HG03025 (cell line): ENCODE measurements around the gene LAMA2.

Source experiments
- ATAC-seq: cut with Tn5 transposase; IDR thresholded peaks from one replicate; pipeline ENCODE4 v1.9.1; 2021; ENCODE audit warnings: mild to moderate bottlenecking, moderate library complexity; ENCODE audit not compliant: unreplicated experiment, low FRiP score

The LAMA2 gene

GRCh38 chr6:128882991-128883611 lies at the start of gene LAMA2:
Gene LAMA2, plus strand, starts transcription at chr6:128883138. Its CDS starts 108 bp downstream, at chr6:128883246.
- ATAC-seq: no peak

- ATAC-seq: no peak
These were observed 46.2 kb upstream of the LAMA2 start for GRCh38 chr6:128836761-128837160.

GRCh38 chr6:128841518-128841917 lies 41.4 kb upstream of the LAMA2 start:
- ATAC-seq: no peak

- no peak for ATAC-seq
These were observed 38.3 kb upstream of the LAMA2 start for GRCh38 chr6:128844598-128844997.

GRCh38 chr6:128847431-128848210 lies 35.3 kb upstream of the LAMA2 start:
- no peak for ATAC-seq

- ATAC-seq: no peak
These were observed 34.6 kb upstream of the LAMA2 start for GRCh38 chr6:128848212-128848935.

GRCh38 chr6:128855581-128856085 lies 27.3 kb upstream of the LAMA2 start:
- ATAC-seq: no peak

- ATAC-seq: no peak
These were observed 25.1 kb upstream of the LAMA2 start for GRCh38 chr6:128857806-128858205.

- no peak for ATAC-seq
These were observed 22.2 kb upstream of the LAMA2 start for GRCh38 chr6:128860782-128861181.

GRCh38 chr6:128863983-128864382 lies 19.0 kb upstream of the LAMA2 start:
- ATAC-seq: no peak

GRCh38 chr6:128870746-128871145 lies 12.2 kb upstream of the LAMA2 start:
- no peak for ATAC-seq

GRCh38 chr6:128874863-128875262 lies 8.1 kb upstream of the LAMA2 start:
- no peak for ATAC-seq

- ATAC-seq: no peak
These were observed 378 bp upstream of the LAMA2 start for GRCh38 chr6:128882560-128882959.

- ATAC-seq: no peak
These were observed 968 bp downstream of the LAMA2 start for GRCh38 chr6:128883906-128884305.

- no peak for ATAC-seq
These were observed 2.4 kb downstream of the LAMA2 start for GRCh38 chr6:128885381-128885780.

GRCh38 chr6:128886706-128887105 lies 3.8 kb downstream of the LAMA2 start:
- ATAC-seq: no peak

GRCh38 chr6:128888444-128889175 lies 5.7 kb downstream of the LAMA2 start:
- no peak for ATAC-seq

- ATAC-seq: no peak
These were observed 6.9 kb downstream of the LAMA2 start for GRCh38 chr6:128889870-128890269.

- ATAC-seq: no peak
These were observed 9.1 kb downstream of the LAMA2 start for GRCh38 chr6:128892079-128892478.

- ATAC-seq: no peak
These were observed 16.6 kb downstream of the LAMA2 start for GRCh38 chr6:128899341-128900050.
